Subcutaneous adipose tissue (tissue), 4 donors: ENCODE results near the gene ADGRA3. TPM values are rescaled to one million over a fixed set of nuclear protein-coding genes. Genes with fewer than 3 reads are reported as not detected.

Source experiments
- CTCF ChIP-seq: fragments of 450-650 bp; IDR thresholded peaks from one replicate; pipeline ENCODE4 v1.5.1; 2016; ENCODE audit warnings: low read depth, mild to moderate bottlenecking, control low read depth, antibody characterized with exemption, moderate library complexity
- total RNA-seq, 4 donors: library from RNA; depleted of rRNA; stranded (reverse); fragments of >200 nt; gene quantifications; one replicate each; pipeline ENCODE4 v1.1.0, GENCODE V29; 2016

The ADGRA3 gene
- total RNA-seq, 4 donors from 2014 or later = 19.2 to 36.3 (median 29.1) TPM

DNA sequence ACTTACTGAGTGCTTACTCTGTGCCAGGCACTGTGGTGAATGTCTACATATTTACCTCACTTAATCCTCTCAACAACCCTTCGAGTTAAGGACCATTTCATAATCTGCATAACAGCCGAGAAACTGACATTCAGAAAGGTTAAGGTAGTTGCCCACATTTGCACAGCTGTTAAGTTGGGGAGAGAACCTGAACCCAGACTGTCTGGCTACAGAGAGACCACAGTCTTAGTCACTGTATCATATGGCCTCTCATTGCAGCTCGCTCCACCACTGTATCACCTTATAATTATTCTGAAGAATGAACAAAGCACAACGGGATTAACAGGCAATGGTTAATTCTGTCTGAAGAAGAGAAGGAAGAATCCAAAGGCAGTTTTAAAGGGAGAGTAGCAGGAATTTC, 98.5 kb downstream of the ADGRA3 start:
- TF ChIP-seq CTCF = no peak

- TF ChIP-seq CTCF = no peak
These were observed 99.5 kb downstream of the ADGRA3 start for GRCh38 chr4:22416403-22416802.

DNA sequence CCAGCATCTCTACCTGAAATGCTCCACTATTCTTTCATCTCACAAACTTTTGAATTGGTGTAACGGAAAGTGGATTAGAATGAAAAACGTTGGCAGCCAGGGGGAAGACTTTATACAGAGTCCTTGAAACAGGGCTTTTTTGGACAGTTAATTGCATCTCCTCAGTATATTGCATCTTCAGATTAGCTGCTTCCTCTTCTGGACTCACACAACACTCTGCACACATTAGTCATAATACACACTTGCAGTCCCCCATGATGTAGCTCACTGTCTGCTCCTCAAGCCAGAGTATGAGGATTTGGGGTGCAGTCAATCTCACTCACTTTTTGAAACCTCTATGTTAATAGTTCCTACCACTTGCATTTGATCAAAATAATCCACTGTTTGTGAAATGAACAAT, 101.0 kb downstream of the ADGRA3 start:
- TF ChIP-seq CTCF = no peak

GRCh38 chr4:22413471-22413870, 102.4 kb downstream of the ADGRA3 start:
- TF ChIP-seq CTCF = no peak

DNA sequence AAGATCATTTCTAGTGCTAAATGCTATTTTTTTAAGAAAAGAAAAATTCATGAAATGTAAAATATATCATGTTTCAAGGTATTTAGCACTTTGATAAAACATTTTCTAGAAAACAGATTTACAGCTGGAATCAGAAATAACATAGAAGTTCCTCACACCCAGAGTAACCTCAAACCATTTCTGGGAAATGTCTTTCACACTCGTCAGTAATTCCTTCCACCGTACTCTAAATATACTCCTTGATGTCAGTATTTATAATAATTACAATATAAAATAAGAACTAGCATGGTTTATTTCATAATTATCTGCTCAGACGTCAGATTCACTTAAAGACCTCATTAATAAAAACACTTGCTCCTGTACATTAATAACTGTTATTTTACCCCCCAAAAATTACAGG, 103.9 kb downstream of the ADGRA3 start:
- no peak for TF ChIP-seq CTCF

DNA sequence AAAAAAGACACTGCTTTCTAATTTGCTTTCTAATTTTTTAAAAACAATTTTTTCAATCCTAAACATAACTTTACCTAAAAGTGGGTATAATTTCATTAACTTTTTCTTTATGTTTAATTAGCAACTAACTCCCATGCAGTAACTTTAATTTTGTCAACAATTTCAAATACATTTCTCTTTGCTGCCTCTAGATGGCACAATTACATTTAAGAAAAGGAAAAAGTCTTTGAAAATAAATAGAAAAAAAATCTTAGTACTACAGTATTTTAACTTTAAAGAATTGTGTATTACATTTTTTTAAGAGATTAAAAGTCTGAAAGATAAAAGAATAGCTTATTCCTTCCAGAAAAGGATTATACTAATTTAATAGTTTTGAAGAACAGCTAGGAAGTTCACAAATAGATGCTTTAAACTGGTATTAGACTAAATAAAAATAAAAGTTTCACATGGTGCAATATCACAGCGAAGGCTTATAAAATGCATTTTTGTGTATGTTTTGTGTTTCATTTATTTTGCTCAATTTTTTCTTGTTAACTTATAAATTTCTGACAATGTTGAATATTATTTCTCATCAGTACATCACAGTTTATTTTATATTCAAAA, 105.1 kb downstream of the ADGRA3 start:
- no peak for TF ChIP-seq CTCF

- no peak for TF ChIP-seq CTCF
These were observed 107.4 kb downstream of the ADGRA3 start for GRCh38 chr4:22408474-22408873.
